PC-3 (cell line): Measurements from ENCODE around the gene TMEM9B. TPM values are rescaled to one million over a fixed set of nuclear protein-coding genes. Genes with fewer than 3 reads are reported as not detected.
A peak's percentile ranks its signal among the peaks of the same experiment; 100 is the strongest.

Experiments used
- ATAC-seq: fragments of 200-7000 bp; cut with Tn5 transposase; 2 replicates; pipeline ENCODE4 v1.9.1; 2020; ENCODE audit warnings: mild to moderate bottlenecking, moderate library complexity
- BruUV-seq: library from RNA; stranded (reverse); fragments of 400-500 nt; replicated peaks from 2 replicates; lab custom pipeline; 2021; lab: Mats Ljungman, UMichigan
- CTCF ChIA-PET: fragments of 300-600 bp; sonication (Branson Sonifier 250); formaldehyde crosslinking; loops from one replicate; lab custom pipeline; 2022; ENCODE audit warnings: antibody characterized with exemption; lab: Charles Lee
- POLR2A ChIA-PET: fragments of 300-600 bp; sonication (Branson Sonifier 250); formaldehyde crosslinking; loops from one replicate; lab custom pipeline; 2022; ENCODE audit warnings: antibody characterized with exemption; ENCODE audit not compliant: unreplicated experiment; lab: Charles Lee
- DNase-seq: peaks from one replicate; pipeline ENCODE4 v3.0.0-alpha.2; 2015
- H2AFZ ChIP-seq: fragments of 300-600 bp; sonication (generic); 2 replicates; pipeline ENCODE4 v1.6.0; 2016; ENCODE audit warnings: antibody characterized with exemption, low read length
- H3F3A ChIP-seq: fragments of 300-600 bp; sonication (generic); one replicate; pipeline ENCODE4 v1.6.0; 2017; ENCODE audit warnings: antibody characterized with exemption, low read length, control low read depth, mild to moderate bottlenecking; ENCODE audit not compliant: unreplicated experiment
- H3K27ac ChIP-seq: fragments of 300-600 bp; sonication (generic); 2 replicates; pipeline ENCODE4 v1.5.1; 2016; ENCODE audit warnings: mild to moderate bottlenecking, low read length
- H3K27me3 ChIP-seq: fragments of 300-600 bp; sonication (generic); 2 replicates; pipeline ENCODE4 v1.6.1; 2016; ENCODE audit warnings: low read length, mixed read lengths
- H3K36me3 ChIP-seq: fragments of 300-600 bp; sonication (generic); 2 replicates; pipeline ENCODE4 v1.6.1; 2016; ENCODE audit warnings: low read depth, mixed run types, low read length, mixed read lengths
- H3K4me1 ChIP-seq: fragments of 300-600 bp; sonication (generic); 2 replicates; pipeline ENCODE4 v1.5.1; 2016; ENCODE audit warnings: low read length; ENCODE audit not compliant: insufficient read depth
- H3K4me2 ChIP-seq: fragments of 300-600 bp; sonication (generic); 2 replicates; pipeline ENCODE4 v1.6.0; 2016; ENCODE audit warnings: low read length
- H3K4me3 ChIP-seq: fragments of 300-600 bp; sonication (generic); 2 replicates; pipeline ENCODE4 v1.5.1; 2016; ENCODE audit warnings: mild to moderate bottlenecking, low read length, mixed read lengths
- H3K79me2 ChIP-seq: fragments of 300-600 bp; sonication (generic); 2 replicates; pipeline ENCODE4 v1.6.1; 2017; ENCODE audit warnings: low read length, mixed read lengths
- H3K9ac ChIP-seq: fragments of 300-600 bp; sonication (generic); 2 replicates; pipeline ENCODE4 v1.6.0; 2016; ENCODE audit warnings: mild to moderate bottlenecking, low read length
- H3K9me2 ChIP-seq: fragments of 300-600 bp; sonication (generic); replicated peaks from 2 replicates; pipeline ENCODE4 v1.6.1; 2016; ENCODE audit warnings: mixed run types, low read length, mixed read lengths
- H3K9me3 ChIP-seq: fragments of 300-600 bp; sonication (generic); 2 replicates; pipeline ENCODE4 v1.6.1; 2016; ENCODE audit warnings: low read length, mixed read lengths
- H4K20me1 ChIP-seq: fragments of 300-600 bp; sonication (generic); 2 replicates; pipeline ENCODE4 v1.6.1; 2016; ENCODE audit warnings: low read length, mixed read lengths
- CTCF ChIP-seq: fragments of 300-600 bp; sonication (generic); conservative IDR thresholded peaks from 2 replicates; pipeline ENCODE4 v1.5.1; 2017; ENCODE audit warnings: antibody characterized with exemption, low read depth, mild to moderate bottlenecking, low read length
- EZH2 ChIP-seq: fragments of 300-600 bp; sonication (generic); IDR thresholded peaks from one replicate; pipeline ENCODE4 v1.6.1; 2017; ENCODE audit warnings: antibody characterized with exemption, mild to moderate bottlenecking, low read length; ENCODE audit not compliant: unreplicated experiment
- EZH2phosphoT487 ChIP-seq: fragments of 300-600 bp; sonication (generic); IDR thresholded peaks from 2 replicates; pipeline ENCODE4 v1.6.1; 2018; ENCODE audit warnings: mild to moderate bottlenecking, antibody characterized with exemption, low read length, borderline replicate concordance
- intact Hi-C: fragments of 100-400 bp; cut with micrococcal nuclease; formaldehyde crosslinking; loops from 2 replicates; pipeline ENCODE4 v1.9.0; 2023
- total RNA-seq: library from RNA; depleted of rRNA; stranded (reverse); fragments of >200 nt; gene quantifications from 2 replicates; pipeline ENCODE4 v1.2.3, GENCODE V29; 2014

TMEM9B gene
- total RNA-seq, 1 experiment from 2014 or later, result 42.1 TPM

- no peak overlapping the region for H3K4me2 ChIP-seq
- peaks cover 11% of the 10 kb centered on the region for H3K36me3 ChIP-seq
- no TSS peak for BruUV-seq
- H3K9ac ChIP-seq, result no peak overlapping the region
- POLR2A ChIA-PET, result no interaction called here
- DNase-seq (no peak), ATAC-seq (no peak)
- no peaks in the 10 kb centered on the region for H3F3A ChIP-seq
- no peaks in the 10 kb centered on the region for H4K20me1 ChIP-seq
- TF ChIP-seq EZH2 (no peak), CTCF (no peak), EZH2phosphoT487 (no peak)
- no peak overlapping the region for H3K27ac ChIP-seq
- no peaks in the 10 kb centered on the region for H3K9me2 ChIP-seq
- H3K4me1 ChIP-seq, result no peaks in the 10 kb centered on the region
- H2AFZ ChIP-seq, result no peak overlapping the region
- H3K9me3 ChIP-seq, result no peaks in the 10 kb centered on the region
- CTCF ChIA-PET, result no interaction called here
- no peaks in the 10 kb centered on the region for H3K27me3 ChIP-seq
- no peaks in the 10 kb centered on the region for H3K79me2 ChIP-seq
- intact Hi-C loops, result no loop called here
- no peak overlapping the region for H3K4me3 ChIP-seq
These were observed 15.4 kb downstream of the TMEM9B start for GRCh38 chr11:8948886-8949285.

- H3K9me3 ChIP-seq, result no peaks in the 10 kb centered on the region
- H3K79me2 ChIP-seq, result no peaks in the 10 kb centered on the region
- TF ChIP-seq EZH2, result no peak
- TF ChIP-seq EZH2phosphoT487, result no peak
- TF ChIP-seq CTCF, result no peak
- no peak overlapping the region for H2AFZ ChIP-seq
- H3K4me2 ChIP-seq, result no peak overlapping the region
- H3K36me3 ChIP-seq, result peaks cover 7% of the 10 kb centered on the region
- CTCF ChIA-PET, result no interaction called here
- POLR2A ChIA-PET, result no interaction called here
- intact Hi-C loops, result no loop called here
- no peak overlapping the region for H3K27ac ChIP-seq
- no peak for DNase-seq
- no peaks in the 10 kb centered on the region for H3F3A ChIP-seq
- no peaks in the 10 kb centered on the region for H3K4me1 ChIP-seq
- no peaks in the 10 kb centered on the region for H4K20me1 ChIP-seq
- H3K9me2 ChIP-seq, result no peaks in the 10 kb centered on the region
- no peak overlapping the region for H3K9ac ChIP-seq
- TSS peak; percentile 66 for BruUV-seq
- no peaks in the 10 kb centered on the region for H3K27me3 ChIP-seq
- ATAC-seq, result no peak
- no peak overlapping the region for H3K4me3 ChIP-seq
These were observed 16.9 kb downstream of the TMEM9B start for GRCh38 chr11:8947230-8947943.

- H3K79me2 ChIP-seq, result no peaks in the 10 kb centered on the region
- intact Hi-C loops, result no loop called here
- no peak for ATAC-seq
- no peak within 1 kb of the TSS for H3K27ac ChIP-seq
- no peaks in the 10 kb centered on the region for H3K27me3 ChIP-seq
- CTCF ChIA-PET, result interaction anchor here (0.6 kb wide), 1 partner anchor 519 kb away, joined by 5 read pairs; no protein-coding TSS in a partner anchor
- no peaks in the 10 kb centered on the region for H3K9me3 ChIP-seq
- no peaks in the 10 kb centered on the region for H3K4me1 ChIP-seq
- BruUV-seq, result no TSS peak
- H3K9ac ChIP-seq, result no peak within 1 kb of the TSS
- no peak for TF ChIP-seq EZH2phosphoT487
- no peak for TF ChIP-seq CTCF
- TF ChIP-seq EZH2, result no peak
- POLR2A ChIA-PET, result no interaction called here
- no peaks in the 10 kb centered on the region for H4K20me1 ChIP-seq
- H2AFZ ChIP-seq, result no peak within 1 kb of the TSS
- H3K9me2 ChIP-seq, result no peaks in the 10 kb centered on the region
- H3K4me3 ChIP-seq, result no peak within 1 kb of the TSS
- no peaks in the 10 kb centered on the region for H3F3A ChIP-seq
- no peak within 1 kb of the TSS for H3K4me2 ChIP-seq
- no peak for DNase-seq
- H3K36me3 ChIP-seq, result peaks cover 3% of the 10 kb centered on the region; the same call in 1 of the 2 replicates
These were observed 21.6 kb downstream of the TMEM9B start, which contains the start of gene ASCL3 for GRCh38 chr11:8942518-8943066. Gene ASCL3 (minus strand): TSS chr11:8943016. CDS start chr11:8938161, 4,855 bp downstream.
